ENCODE data around the gene FAM227A.
A peak's percentile ranks its signal among the peaks of the same experiment; 100 is the strongest.

FAM227A gene

DNA sequence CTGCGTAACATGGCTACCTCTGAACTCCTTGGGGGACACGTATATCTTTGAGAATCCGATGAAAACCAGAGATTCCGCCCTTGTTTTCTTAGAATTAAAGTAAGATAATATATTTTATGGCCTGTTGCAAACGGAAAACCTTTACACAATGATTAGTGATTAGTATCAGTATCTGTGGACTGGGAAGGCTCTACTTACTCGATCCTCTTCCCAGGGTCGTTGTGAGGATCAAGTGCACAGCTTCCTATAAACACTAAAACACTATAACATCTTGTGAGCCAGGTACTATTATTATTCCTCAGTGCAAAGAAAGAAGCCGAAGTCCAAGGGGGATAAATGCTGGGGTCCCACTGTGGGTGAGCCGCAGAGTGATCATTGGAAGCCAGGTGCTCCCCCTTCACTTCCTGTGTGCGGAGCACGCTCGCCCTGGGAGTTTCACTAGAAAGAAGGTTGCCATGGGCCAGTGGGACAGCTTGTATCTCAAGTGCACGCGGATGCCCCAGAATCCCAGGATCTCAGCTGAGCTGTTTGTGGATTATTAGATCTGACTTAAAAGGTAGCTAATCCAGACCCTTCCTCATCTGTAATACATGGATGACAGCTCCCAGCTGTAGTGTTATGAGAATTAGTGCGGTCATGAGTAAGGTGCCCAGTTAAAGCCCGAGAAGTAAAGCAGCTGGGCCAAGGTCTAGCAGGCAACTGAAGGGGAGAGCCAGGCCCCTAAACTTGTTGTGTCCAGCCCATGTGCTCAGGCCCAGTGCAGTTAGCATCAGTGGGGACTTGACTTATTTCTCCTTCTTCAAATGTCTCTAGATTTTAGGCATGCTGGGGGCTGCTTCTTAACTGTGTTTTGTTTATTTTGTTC is 1.1 kb upstream of the FAM227A start:
- TF ChIP-seq RAD21 (IDR thresholded peaks at IDR 0.05; ENCODE audit: low read depth) (no peak), YY1 (IDR thresholded peaks at IDR 0.05; ENCODE audit: low read depth) (no peak; the same call in 1 of the 2 replicates), TEAD4 (IDR thresholded peaks at IDR 0.05) (no peak), ZBTB7A (IDR thresholded peaks at IDR 0.05; ENCODE audit: low read depth) (no peak), CREB1 (IDR thresholded peaks at IDR 0.05; ENCODE audit: low read depth) (no peak), NFIC (IDR thresholded peaks at IDR 0.05) (no peak), TCF12 (IDR thresholded peaks at IDR 0.05; ENCODE audit: low read depth) (no peak)
- TF ChIP-seq, protein P1, sequence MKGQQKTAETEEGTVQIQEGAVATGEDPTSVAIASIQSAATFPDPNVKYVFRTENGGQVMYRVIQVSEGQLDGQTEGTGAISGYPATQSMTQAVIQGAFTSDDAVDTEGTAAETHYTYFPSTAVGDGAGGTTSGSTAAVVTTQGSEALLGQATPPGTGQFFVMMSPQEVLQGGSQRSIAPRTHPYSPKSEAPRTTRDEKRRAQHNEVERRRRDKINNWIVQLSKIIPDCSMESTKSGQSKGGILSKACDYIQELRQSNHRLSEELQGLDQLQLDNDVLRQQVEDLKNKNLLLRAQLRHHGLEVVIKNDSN (IDR thresholded peaks at IDR 0.05) = no peak
- TF ChIP-seq, protein P2, sequence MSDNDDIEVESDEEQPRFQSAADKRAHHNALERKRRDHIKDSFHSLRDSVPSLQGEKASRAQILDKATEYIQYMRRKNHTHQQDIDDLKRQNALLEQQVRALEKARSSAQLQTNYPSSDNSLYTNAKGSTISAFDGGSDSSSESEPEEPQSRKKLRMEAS (IDR thresholded peaks at IDR 0.05) = no peak
- TF ChIP-seq, protein P3, sequence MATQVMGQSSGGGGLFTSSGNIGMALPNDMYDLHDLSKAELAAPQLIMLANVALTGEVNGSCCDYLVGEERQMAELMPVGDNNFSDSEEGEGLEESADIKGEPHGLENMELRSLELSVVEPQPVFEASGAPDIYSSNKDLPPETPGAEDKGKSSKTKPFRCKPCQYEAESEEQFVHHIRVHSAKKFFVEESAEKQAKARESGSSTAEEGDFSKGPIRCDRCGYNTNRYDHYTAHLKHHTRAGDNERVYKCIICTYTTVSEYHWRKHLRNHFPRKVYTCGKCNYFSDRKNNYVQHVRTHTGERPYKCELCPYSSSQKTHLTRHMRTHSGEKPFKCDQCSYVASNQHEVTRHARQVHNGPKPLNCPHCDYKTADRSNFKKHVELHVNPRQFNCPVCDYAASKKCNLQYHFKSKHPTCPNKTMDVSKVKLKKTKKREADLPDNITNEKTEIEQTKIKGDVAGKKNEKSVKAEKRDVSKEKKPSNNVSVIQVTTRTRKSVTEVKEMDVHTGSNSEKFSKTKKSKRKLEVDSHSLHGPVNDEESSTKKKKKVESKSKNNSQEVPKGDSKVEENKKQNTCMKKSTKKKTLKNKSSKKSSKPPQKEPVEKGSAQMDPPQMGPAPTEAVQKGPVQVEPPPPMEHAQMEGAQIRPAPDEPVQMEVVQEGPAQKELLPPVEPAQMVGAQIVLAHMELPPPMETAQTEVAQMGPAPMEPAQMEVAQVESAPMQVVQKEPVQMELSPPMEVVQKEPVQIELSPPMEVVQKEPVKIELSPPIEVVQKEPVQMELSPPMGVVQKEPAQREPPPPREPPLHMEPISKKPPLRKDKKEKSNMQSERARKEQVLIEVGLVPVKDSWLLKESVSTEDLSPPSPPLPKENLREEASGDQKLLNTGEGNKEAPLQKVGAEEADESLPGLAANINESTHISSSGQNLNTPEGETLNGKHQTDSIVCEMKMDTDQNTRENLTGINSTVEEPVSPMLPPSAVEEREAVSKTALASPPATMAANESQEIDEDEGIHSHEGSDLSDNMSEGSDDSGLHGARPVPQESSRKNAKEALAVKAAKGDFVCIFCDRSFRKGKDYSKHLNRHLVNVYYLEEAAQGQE (IDR thresholded peaks at IDR 0.05; ENCODE audit: low read depth) = no peak

DNA sequence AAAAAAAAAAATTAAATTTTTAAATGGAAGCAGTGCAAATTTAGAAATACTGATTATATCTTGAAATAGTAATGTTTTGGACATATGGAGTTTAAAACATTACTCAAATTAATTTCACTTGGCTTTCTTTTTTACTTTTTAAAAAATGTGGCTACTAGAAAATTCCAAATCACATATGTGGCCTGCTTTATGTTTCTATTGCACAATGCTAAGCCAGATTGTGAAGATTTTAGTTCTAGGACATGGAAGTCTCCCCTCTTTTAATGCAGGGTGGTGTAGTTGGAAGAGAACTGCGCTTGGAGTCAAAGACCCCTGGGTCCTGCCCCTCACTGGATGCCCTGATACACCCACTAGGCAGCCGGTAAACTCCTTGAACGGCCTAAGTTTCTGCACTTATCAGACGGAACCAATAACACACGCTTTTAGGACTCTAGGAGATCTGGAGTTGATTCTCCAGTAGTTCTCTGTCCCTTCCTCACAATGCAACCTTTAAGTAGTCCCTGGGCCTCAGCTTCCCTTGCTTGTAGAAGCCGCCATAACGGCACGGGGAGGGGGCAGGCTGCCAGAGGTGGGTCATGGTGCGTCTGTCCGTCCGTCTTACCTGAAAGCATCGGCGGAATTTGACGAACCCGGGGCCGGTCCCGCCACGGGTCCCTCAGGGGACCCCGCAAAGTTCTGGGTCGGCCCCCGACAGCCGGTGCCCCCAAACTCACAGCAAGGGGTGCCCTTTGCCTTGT is 505 bp downstream of the FAM227A start:
- no peak for TF ChIP-seq EGR1 (IDR thresholded peaks at IDR 0.05)
- TF ChIP-seq, protein P3 (IDR thresholded peaks at IDR 0.05; ENCODE audit: low read depth) = no peak
- TF ChIP-seq TAF1 (IDR thresholded peaks at IDR 0.05; ENCODE audit: low read depth) = no peak
- 0 out of 2 replicates have a peak, but pooled peaks have one; percentile 11 for TF ChIP-seq TCF12 (IDR thresholded peaks at IDR 0.05; ENCODE audit: low read depth)
- peak; percentile 68; the same call in 1 of the 2 replicates for TF ChIP-seq YY1 (IDR thresholded peaks at IDR 0.05; ENCODE audit: low read depth)
- TF ChIP-seq, protein P1 (IDR thresholded peaks at IDR 0.05) = no peak
- no peak for TF ChIP-seq RAD21 (IDR thresholded peaks at IDR 0.05; ENCODE audit: low read depth)
- TF ChIP-seq ZBTB7A (IDR thresholded peaks at IDR 0.05; ENCODE audit: low read depth) = peak; percentile 79
- no peak for TF ChIP-seq CREB1 (IDR thresholded peaks at IDR 0.05; ENCODE audit: low read depth)
- no peak for TF ChIP-seq FOXM1 (IDR thresholded peaks at IDR 0.05; ENCODE audit: borderline replicate concordance, low read depth)
- TF ChIP-seq TEAD4 (IDR thresholded peaks at IDR 0.05) = 0 out of 2 replicates have a peak, but pooled peaks have one; percentile 43
- TF ChIP-seq, protein P2 (IDR thresholded peaks at IDR 0.05) = no peak; the same call in 1 of the 2 replicates
- TF ChIP-seq EP300 (IDR thresholded peaks at IDR 0.05; ENCODE audit: borderline replicate concordance) = no peak
- peak; percentile 46; the same call in 1 of the 2 replicates for TF ChIP-seq CEBPB (IDR thresholded peaks at IDR 0.05)
- TF ChIP-seq NFIC (IDR thresholded peaks at IDR 0.05) = 0 out of 2 replicates have a peak, but pooled peaks have one; percentile 11

DNA sequence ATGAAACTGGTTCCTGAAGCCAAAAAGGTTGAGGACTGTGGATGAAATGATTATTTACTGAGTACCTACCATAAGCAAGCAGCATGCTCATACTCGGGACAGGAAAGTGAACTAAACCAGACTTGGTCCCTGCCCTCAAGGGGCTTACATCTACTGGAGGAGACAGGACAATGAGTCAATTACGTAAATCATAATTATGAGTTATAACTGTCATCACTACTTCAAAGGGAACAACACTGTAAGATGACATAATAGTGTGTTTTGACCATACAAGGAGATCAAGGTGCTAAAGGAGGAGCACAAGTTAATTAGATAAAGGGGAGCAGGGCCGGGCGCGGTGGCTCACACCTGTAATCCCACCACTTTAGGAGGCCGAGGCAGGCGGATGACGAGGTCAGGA is 2.5 kb downstream of the FAM227A start:
- TF ChIP-seq, protein P2 (IDR thresholded peaks at IDR 0.05) = no peak
- no peak for TF ChIP-seq ZBTB7A (IDR thresholded peaks at IDR 0.05; ENCODE audit: low read depth)
- TF ChIP-seq FOXM1 (IDR thresholded peaks at IDR 0.05; ENCODE audit: borderline replicate concordance, low read depth) = no peak
- TF ChIP-seq NFIC (IDR thresholded peaks at IDR 0.05) = no peak
- TF ChIP-seq TAF1 (IDR thresholded peaks at IDR 0.05; ENCODE audit: low read depth) = no peak

DNA sequence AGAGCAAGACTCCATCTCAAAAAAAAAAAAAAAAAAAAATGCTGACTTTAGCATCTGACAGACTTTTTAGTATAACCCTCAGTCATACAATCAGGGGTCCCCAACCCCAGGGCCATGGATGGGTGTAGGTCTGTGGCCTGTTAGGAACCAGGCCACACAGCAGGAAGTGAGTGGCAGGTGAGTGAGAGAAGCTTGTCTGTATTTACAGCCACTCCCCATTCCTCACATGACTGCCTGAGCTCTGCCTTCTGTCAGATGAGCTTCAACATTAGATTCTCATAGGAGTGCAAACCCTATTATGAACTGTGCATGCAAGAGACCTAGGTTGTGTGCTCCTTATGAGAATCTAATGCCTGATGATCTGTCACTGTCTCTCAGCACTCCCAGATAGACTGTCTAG is 3.3 kb downstream of the FAM227A start:
- no peak for TF ChIP-seq YY1 (IDR thresholded peaks at IDR 0.05; ENCODE audit: low read depth)
- TF ChIP-seq, protein P1 (IDR thresholded peaks at IDR 0.05) = peak; percentile 58; the same call in 1 of the 2 replicates
